ENCODE measurements around the gene PRTN3.

GRCh38 chr19:831407-832369, 9.1 kb upstream of the PRTN3 start:
- TF ChIP-seq POLR2AphosphoS5 (IDR thresholded peaks at IDR 0.05) (no peak), EP300 (IDR thresholded peaks at IDR 0.05) (no peak), POLR2A (IDR thresholded peaks at IDR 0.05) (no peak)
- TF ChIP-seq, protein P1, sequence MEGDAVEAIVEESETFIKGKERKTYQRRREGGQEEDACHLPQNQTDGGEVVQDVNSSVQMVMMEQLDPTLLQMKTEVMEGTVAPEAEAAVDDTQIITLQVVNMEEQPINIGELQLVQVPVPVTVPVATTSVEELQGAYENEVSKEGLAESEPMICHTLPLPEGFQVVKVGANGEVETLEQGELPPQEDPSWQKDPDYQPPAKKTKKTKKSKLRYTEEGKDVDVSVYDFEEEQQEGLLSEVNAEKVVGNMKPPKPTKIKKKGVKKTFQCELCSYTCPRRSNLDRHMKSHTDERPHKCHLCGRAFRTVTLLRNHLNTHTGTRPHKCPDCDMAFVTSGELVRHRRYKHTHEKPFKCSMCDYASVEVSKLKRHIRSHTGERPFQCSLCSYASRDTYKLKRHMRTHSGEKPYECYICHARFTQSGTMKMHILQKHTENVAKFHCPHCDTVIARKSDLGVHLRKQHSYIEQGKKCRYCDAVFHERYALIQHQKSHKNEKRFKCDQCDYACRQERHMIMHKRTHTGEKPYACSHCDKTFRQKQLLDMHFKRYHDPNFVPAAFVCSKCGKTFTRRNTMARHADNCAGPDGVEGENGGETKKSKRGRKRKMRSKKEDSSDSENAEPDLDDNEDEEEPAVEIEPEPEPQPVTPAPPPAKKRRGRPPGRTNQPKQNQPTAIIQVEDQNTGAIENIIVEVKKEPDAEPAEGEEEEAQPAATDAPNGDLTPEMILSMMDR (IDR thresholded peaks at IDR 0.05): no peak

Data from suprapubic skin (tissue), 4 donors.